GM23338 (cell line): ENCODE results near the gene PAFAH2. TPM values are rescaled to one million over a fixed set of nuclear protein-coding genes. Genes with fewer than 3 reads are reported as not detected.
A peak's percentile ranks its signal among the peaks of the same experiment; 100 is the strongest.

ENCODE experiments used
- ATAC-seq: fragments of 200-7000 bp; cut with Tn5 transposase; 3 replicates; pipeline ENCODE4 v1.9.1; 2020
- DNase-seq: peaks from one replicate; pipeline ENCODE4 v3.0.0-alpha.2; 2015; ENCODE audit warnings: low spot score
- H2AFZ ChIP-seq: fragments of 200-600 bp; sonication (generic); 2 replicates; pipeline ENCODE4 v1.8.0; 2016; ENCODE audit warnings: antibody characterized with exemption, mild to moderate bottlenecking, moderate library complexity
- H3F3A ChIP-seq: fragments of 200-600 bp; sonication (generic); replicated peaks from 2 replicates; pipeline ENCODE4 v1.8.0; 2017; ENCODE audit warnings: antibody characterized with exemption, mixed run types, low read depth
- H3K27ac ChIP-seq: fragments of 200-600 bp; sonication (generic); 2 replicates; pipeline ENCODE4 v1.6.1; 2016; ENCODE audit warnings: low read depth
- H3K27me3 ChIP-seq: fragments of 200-600 bp; sonication (generic); 2 replicates; pipeline ENCODE4 v1.8.0; 2016; ENCODE audit warnings: mild to moderate bottlenecking, mixed run types, moderate library complexity; ENCODE audit not compliant: insufficient read depth
- H3K36me3 ChIP-seq: fragments of 200-600 bp; sonication (generic); 2 replicates; pipeline ENCODE4 v1.8.0; 2016; ENCODE audit warnings: mild to moderate bottlenecking; ENCODE audit not compliant: insufficient read depth
- H3K4me1 ChIP-seq: fragments of 200-600 bp; sonication (generic); 2 replicates; pipeline ENCODE4 v1.8.0; 2016; ENCODE audit warnings: mild to moderate bottlenecking, moderate library complexity; ENCODE audit not compliant: insufficient read depth
- H3K4me2 ChIP-seq: fragments of 200-600 bp; sonication (generic); 2 replicates; pipeline ENCODE4 v1.7.1; 2017; ENCODE audit warnings: mixed run types
- H3K4me3 ChIP-seq: fragments of 200-600 bp; sonication (generic); 2 replicates; pipeline ENCODE4 v1.6.1; 2016; ENCODE audit warnings: mixed run types
- H3K79me2 ChIP-seq: fragments of 200-600 bp; sonication (generic); replicated peaks from 2 replicates; pipeline ENCODE4 v1.8.0; 2017; ENCODE audit warnings: mild to moderate bottlenecking; ENCODE audit not compliant: insufficient read depth
- H3K9me2 ChIP-seq: fragments of 200-600 bp; sonication (generic); 2 replicates; pipeline ENCODE4 v1.8.0; 2017; ENCODE audit not compliant: insufficient read depth
- H4K20me1 ChIP-seq: fragments of 200-600 bp; sonication (generic); replicated peaks from 2 replicates; pipeline ENCODE4 v1.8.0; 2017; ENCODE audit warnings: mild to moderate bottlenecking; ENCODE audit not compliant: insufficient read depth
- H3K27ac Mint-ChIP-seq: 2 replicates; pipeline ENCODE4 v1.8.0; 2020; ENCODE audit warnings: inconsistent platforms, mild to moderate bottlenecking, moderate library complexity, mixed read lengths
- H3K27me3 Mint-ChIP-seq: 3 replicates; pipeline ENCODE4 v1.8.0; 2022; ENCODE audit warnings: low read depth, mild to moderate bottlenecking, moderate library complexity, mixed read lengths, inconsistent platforms; ENCODE audit not compliant: insufficient read depth, poor library complexity
- H3K36me3 Mint-ChIP-seq: 3 replicates; pipeline ENCODE4 v1.8.0; 2021; ENCODE audit warnings: low read depth, mild to moderate bottlenecking, inconsistent platforms, moderate library complexity, mixed read lengths
- H3K4me1 Mint-ChIP-seq: 3 replicates; pipeline ENCODE4 v1.8.0; 2020; ENCODE audit warnings: mild to moderate bottlenecking, inconsistent platforms, mixed read lengths
- H3K4me3 Mint-ChIP-seq: 3 replicates; pipeline ENCODE4 v1.8.0; 2021; ENCODE audit warnings: moderate library complexity, mild to moderate bottlenecking, inconsistent platforms, mixed read lengths
- H3K9me3 Mint-ChIP-seq: 3 replicates; pipeline ENCODE4 v1.8.0; 2020; ENCODE audit warnings: moderate library complexity, mild to moderate bottlenecking, inconsistent platforms, mixed read lengths
- CREB1 ChIP-seq: fragments of 250-450 bp; sonication (Bioruptor Pico); IDR thresholded peaks from 2 replicates; pipeline ENCODE4 v1.5.0; 2020; ENCODE audit warnings: low read depth, mild to moderate bottlenecking, moderate library complexity
- ETS1 ChIP-seq: IDR thresholded peaks from 2 replicates; pipeline ENCODE4 v1.6.1; 2016; ENCODE audit warnings: antibody characterized with exemption
- JUNB ChIP-seq: IDR thresholded peaks from one replicate; pipeline ENCODE4 v1.6.1; 2016; ENCODE audit warnings: antibody characterized with exemption; ENCODE audit not compliant: unreplicated experiment
- NANOG ChIP-seq: IDR thresholded peaks from 2 replicates; pipeline ENCODE4 v1.6.1; 2016; ENCODE audit warnings: antibody characterized with exemption, borderline replicate concordance
- REST ChIP-seq: IDR thresholded peaks from one replicate; pipeline ENCODE4 v1.6.1; 2018; ENCODE audit warnings: antibody characterized with exemption; ENCODE audit not compliant: unreplicated experiment
- ZNF114 ChIP-seq: fragments of 250-450 bp; sonication (Bioruptor Pico); IDR thresholded peaks from 2 replicates; pipeline ENCODE4 v1.5.0; 2020; ENCODE audit warnings: mild to moderate bottlenecking, moderate library complexity
- ZNF462 ChIP-seq: fragments of 250-450 bp; sonication (Bioruptor Pico); IDR thresholded peaks from 2 replicates; pipeline ENCODE4 v1.5.0; 2020; ENCODE audit warnings: mild to moderate bottlenecking, moderate library complexity
- polyA plus RNA-seq: library from polyadenylated mRNA; unstranded; fragments of >200 nt; fragmentation: Nextera tagmentation; extraction: Ambion mirVana; gene quantifications from 2 replicates; pipeline ENCODE4 v1.2.1, GENCODE V29; 2016
- total RNA-seq: library from RNA; depleted of rRNA; stranded (reverse); fragments of >200 nt; shearing (Covaris generic); gene quantifications from 2 replicates; pipeline ENCODE4 v1.2.3, GENCODE V29; 2014

Gene PAFAH2
- total and polyA plus RNA-seq, 2 experiments from 2014 or later: 5.7 to 10.3 TPM

- TF ChIP-seq ZNF462 (no peak), ZNF114 (CRISPR knock-in tag) (no peak), JUNB (no peak)
These were observed 40.0 kb upstream of the PAFAH2 start (continued) for GRCh38 chr1:26037904-26038303.

GRCh38 chr1:26036756-26037281 is 39.0 kb upstream of the PAFAH2 start:
- Histone ChIP-seq H2AFZ (no peak overlapping the region), H4K20me1 (no peaks in the 10 kb centered on the region), H3K79me2 (no peaks in the 10 kb centered on the region), H3K27me3 (peaks cover 29% of the 10 kb centered on the region), H3K4me1 (peaks cover 6% of the 10 kb centered on the region; the same call in 1 of the 2 replicates), H3K4me2 (no peak overlapping the region), H3K36me3 (no peaks in the 10 kb centered on the region), H3K4me3 (no peak overlapping the region), H3F3A (no peaks in the 10 kb centered on the region), H3K27ac (no peak overlapping the region), H3K9me2 (no peaks in the 10 kb centered on the region)
- ATAC-seq (no peak), DNase-seq (no peak)
- Mint-ChIP-seq H3K27me3 (peaks cover 42% of the 10 kb centered on the region), H3K36me3 (no peaks in the 10 kb centered on the region), H3K4me3 (0 out of 3 replicates have a peak overlapping the region, but pooled peaks have one; percentile 84), H3K9me3 (no peaks in the 10 kb centered on the region; the same call in 2 of the 3 replicates), H3K27ac (no peak overlapping the region), H3K4me1 (peaks cover 5% of the 10 kb centered on the region; the same call in 2 of the 3 replicates)
- TF ChIP-seq ETS1: no peak
- TF ChIP-seq REST: no peak
- no peak for TF ChIP-seq CREB1
- no peak for TF ChIP-seq NANOG
- no peak for TF ChIP-seq ZNF114 (CRISPR knock-in tag)
